H1 (cell line): ENCODE data around the gene C10orf95. TPM values are rescaled to one million over a fixed set of nuclear protein-coding genes. Genes with fewer than 3 reads are reported as not detected.
A peak's percentile ranks its signal among the peaks of the same experiment; 100 is the strongest.

Experiments used
- CTCF ChIA-PET: fragments of 300-600 bp; sonication (Branson Sonifier 250); formaldehyde crosslinking; loops from one replicate; lab custom pipeline; 2021; ENCODE audit not compliant: partially characterized antibody; lab: Charles Lee
- POLR2A ChIA-PET: fragments of 300-600 bp; sonication (Branson Sonifier 250); formaldehyde crosslinking; loops from one replicate; lab custom pipeline; 2021; ENCODE audit warnings: inconsistent platforms; ENCODE audit not compliant: partially characterized antibody; lab: Charles Lee
- DNase-seq, 2 experiments: peaks; one replicate each; pipeline versions ENCODE4 v3.0.0 to v3.0.0-alpha.2; 2010 to 2022; ENCODE audit warnings: low spot score in 2 of 2, low read depth in 1 of 2, mixed read lengths in 1 of 2
- FAIRE-seq: peaks from 2 replicates; lab custom pipeline; 2011; peaks lifted over from hg19 to GRCh38; lab: Jason Lieb, UNC
- H2AFZ ChIP-seq: 2 replicates; pipeline ENCODE4 v1.8.1; 2012; ENCODE audit warnings: low read length, inconsistent platforms
- H2AK5ac ChIP-seq: 2 replicates; pipeline ENCODE4 v1.6.1; 2013; ENCODE audit warnings: low read depth, low read length
- H2BK120ac ChIP-seq: replicated peaks from 2 replicates; pipeline ENCODE3; 2013; ENCODE audit warnings: low read depth, low read length, inconsistent platforms
- H2BK12ac ChIP-seq: 2 replicates; pipeline ENCODE4 v1.6.1; 2013; ENCODE audit warnings: low read depth, low read length
- H2BK15ac ChIP-seq: 2 replicates; pipeline ENCODE4 v1.6.1; 2013; ENCODE audit warnings: low read length
- H2BK20ac ChIP-seq: 2 replicates; pipeline ENCODE4 v1.6.1; 2013; ENCODE audit warnings: low read length
- H2BK5ac ChIP-seq: 2 replicates; pipeline ENCODE4 v1.6.1; 2013; ENCODE audit warnings: low read depth, low read length
- H3K14ac ChIP-seq: 2 replicates; pipeline ENCODE4 v1.6.1; 2013; ENCODE audit warnings: inconsistent platforms; ENCODE audit not compliant: insufficient read length
- H3K18ac ChIP-seq: 2 replicates; pipeline ENCODE4 v1.6.1; 2013; ENCODE audit warnings: low read length; ENCODE audit errors: extremely low read depth
- H3K23ac ChIP-seq: 2 replicates; pipeline ENCODE4 v1.6.1; 2013; ENCODE audit warnings: inconsistent platforms; ENCODE audit not compliant: insufficient read length
- H3K23me2 ChIP-seq: 2 replicates; pipeline ENCODE4 v1.6.1; 2013; ENCODE audit warnings: low read depth, low read length
- H3K27ac ChIP-seq: 2 replicates; pipeline ENCODE4 v1.6.1; 2011; ENCODE audit warnings: low read depth, low read length, inconsistent platforms
- H3K27me3 ChIP-seq, 4 experiments: replicated peaks in 1 of 4; 1 replicate in 1 of 4; 2 replicates in 3 of 4; pipeline versions ENCODE4 v1.6.1 to v1.8.1; 2011 to 2013; ENCODE audit warnings: low read length in 3 of 4, mild to moderate bottlenecking in 3 of 4, inconsistent platforms in 2 of 4, mixed read lengths in 2 of 4, moderate library complexity in 1 of 4; ENCODE audit not compliant: control insufficient read depth in 3 of 4, insufficient read depth in 3 of 4; ENCODE audit errors: extremely low read depth in 1 of 4
- H3K36me3 ChIP-seq, 4 experiments: 2 replicates each; pipeline versions ENCODE4 v1.6.1 to v1.8.1; 2011 to 2013; ENCODE audit warnings: mild to moderate bottlenecking in 4 of 4, low read length in 3 of 4, moderate library complexity in 2 of 4, control low read depth in 1 of 4, inconsistent platforms in 1 of 4; ENCODE audit not compliant: insufficient read depth in 4 of 4, control insufficient read depth in 2 of 4
- H3K4ac ChIP-seq: replicated peaks from 2 replicates; pipeline ENCODE3; 2013; ENCODE audit warnings: low read length, low read depth, mixed read lengths, inconsistent platforms; ENCODE audit not compliant: insufficient read length
- H3K4me1 ChIP-seq, 4 experiments: replicated peaks in 1 of 4; 1 replicate in 1 of 4; 2 replicates in 3 of 4; pipeline versions ENCODE4 v1.6.1 to v1.8.1; 2011 to 2013; ENCODE audit warnings: low read length in 3 of 4, inconsistent platforms in 2 of 4, mixed read lengths in 1 of 4; ENCODE audit not compliant: insufficient read depth in 4 of 4, control insufficient read depth in 3 of 4
- H3K4me2 ChIP-seq, 2 experiments: 2 replicates each; pipeline versions ENCODE4 v1.6.1 to v1.8.1; 2011 to 2013; ENCODE audit warnings: low read depth in 2 of 2, low read length in 2 of 2, control low read depth in 1 of 2, inconsistent platforms in 1 of 2, mild to moderate bottlenecking in 1 of 2; ENCODE audit not compliant: insufficient read depth in 1 of 2
- H3K4me3 ChIP-seq, 4 experiments: fragments of 200-600, 300-600 bp in 1 of 4; sonication (generic), shearing (Covaris generic), sonication (Bioruptor Twin) in 1 of 4; 2 replicates each; pipeline versions ENCODE4 v1.5.1 to v1.8.1; 2011 to 2016; ENCODE audit warnings: low read length in 4 of 4, low read depth in 3 of 4, control low read depth in 2 of 4, inconsistent platforms in 2 of 4, mild to moderate bottlenecking in 2 of 4, mixed read lengths in 1 of 4, moderate library complexity in 1 of 4; ENCODE audit not compliant: insufficient read depth in 2 of 4; ENCODE audit errors: extremely low read depth in 1 of 4
- H3K56ac ChIP-seq: replicated peaks from 2 replicates; pipeline ENCODE3; 2013; ENCODE audit warnings: low read depth, mild to moderate bottlenecking, mixed read lengths, low read length, inconsistent platforms; ENCODE audit not compliant: insufficient read length
- H3K79me1 ChIP-seq: 2 replicates; pipeline ENCODE4 v1.6.1; 2013; ENCODE audit warnings: low read depth, low read length, control low read depth
- H3K79me2 ChIP-seq, 2 experiments: 2 replicates each; pipeline versions ENCODE4 v1.6.1 to v1.8.1; 2012 to 2013; ENCODE audit warnings: low read length in 2 of 2, mild to moderate bottlenecking in 2 of 2, inconsistent platforms in 1 of 2; ENCODE audit not compliant: insufficient read depth in 2 of 2, control insufficient read depth in 1 of 2
- H3K9ac ChIP-seq, 4 experiments: replicated peaks in 1 of 4; 1 replicate in 1 of 4; 2 replicates in 3 of 4; pipeline versions ENCODE4 v1.6.1 to v1.8.1; 2011 to 2013; ENCODE audit warnings: low read depth in 3 of 4, low read length in 3 of 4, control low read depth in 2 of 4, mild to moderate bottlenecking in 2 of 4, moderate library complexity in 2 of 4, inconsistent platforms in 1 of 4; ENCODE audit errors: extremely low read depth in 1 of 4
- H3K9me3 ChIP-seq, 2 experiments: 2 replicates each; pipeline versions ENCODE4 v1.6.1 to v1.8.1; 2012 to 2013; ENCODE audit warnings: mild to moderate bottlenecking in 2 of 2, moderate library complexity in 2 of 2, control low read depth in 1 of 2, inconsistent platforms in 1 of 2, low read depth in 1 of 2, low read length in 1 of 2, mixed read lengths in 1 of 2; ENCODE audit not compliant: insufficient read depth in 2 of 2
- H4K20me1 ChIP-seq, 2 experiments: replicated peaks in 1 of 2; 2 replicates each; pipeline versions ENCODE3 to v1.8.1; 2011 to 2013; ENCODE audit warnings: inconsistent platforms in 2 of 2, low read length in 2 of 2, mild to moderate bottlenecking in 1 of 2; ENCODE audit not compliant: insufficient read depth in 2 of 2, control insufficient read depth in 1 of 2
- H4K5ac ChIP-seq: 2 replicates; pipeline ENCODE4 v1.6.1; 2013; ENCODE audit warnings: low read length, low read depth, mixed read lengths, inconsistent platforms; ENCODE audit not compliant: insufficient read length
- H4K8ac ChIP-seq: 2 replicates; pipeline ENCODE4 v1.8.0; 2013; ENCODE audit warnings: mild to moderate bottlenecking, moderate library complexity, low read length, inconsistent platforms; ENCODE audit not compliant: insufficient read depth; ENCODE audit errors: extremely low read depth
- H4K91ac ChIP-seq: replicated peaks from 2 replicates; pipeline ENCODE3; 2013; ENCODE audit warnings: low read length, mixed read lengths, inconsistent platforms; ENCODE audit not compliant: insufficient read length
- POLR2AphosphoS5 ChIP-seq: IDR thresholded peaks from 2 replicates; pipeline ENCODE4 v1.6.1; 2011; ENCODE audit warnings: low read depth, low read length
- SP1 ChIP-seq: IDR thresholded peaks from 2 replicates; pipeline ENCODE4 v1.6.1; 2011; ENCODE audit warnings: low read depth, low read length
- WGBS, 2 experiments: shearing (Covaris generic) in 1 of 2; methylation state at CpG; one replicate each; pipeline versions ENCODE4 v1.1.6 to v1.1.7; 2013 to 2015; ENCODE audit warnings: low lambda C conversion rate in 2 of 2, mixed read lengths in 2 of 2, inconsistent platforms in 1 of 2, low coverage in 1 of 2, missing lambda C conversion rate in 1 of 2; ENCODE audit not compliant: insufficient replicate concordance in 2 of 2, insufficient coverage in 1 of 2, insufficient read length in 1 of 2; ENCODE audit errors: extremely low coverage in 1 of 2, missing lambda C conversion rate in 1 of 2; 5-methylcytosine and 5-hydroxymethylcytosine counted together
- polyA plus RNA-seq, 7 experiments: library from polyadenylated mRNA; depleted of rRNA in 3 of 7; stranded (reverse) in 5 of 7; unstranded in 2 of 7; fragments of >200 nt in 5 of 7; fragments of 200-250 nt in 2 of 7; gene quantifications; 1 replicate in 5 of 7; 2 replicates in 1 of 7; 4 replicates in 1 of 7; pipeline versions ENCODE4 v1.2.1 to v1.2.3, GENCODE V29; 2011 to 2013; ENCODE audit warnings: missing spikeins in 2 of 7, mixed read lengths in 2 of 7
- total RNA-seq: library from RNA; stranded (reverse); fragmentation: NEBNext Ultra II Directional; extraction: Animal tissue kit (Norgen Biotek cat#: 25700); gene quantifications from 2 replicates; pipeline ENCODE4 v1.2.1, GENCODE V29; 2021

C10orf95 gene
- total and polyA plus RNA-seq, 2 of the 8 experiments (the other 6 are each of a cell fraction or from before 2014, with no cell fraction given), result 0.34 to 0.48 TPM

- Histone ChIP-seq H2BK20ac (no peak overlapping the region), H2BK120ac (no peak overlapping the region), H3K4me2 (no peak overlapping the region), H2BK5ac (no peak overlapping the region), H3K9me3 (no peaks in the 10 kb centered on the region), H3K4me3 (no peak overlapping the region), H4K91ac (no peak overlapping the region), H3K27ac (no peak overlapping the region), H3K27me3 (peaks cover 14 to 33% (median 32%) of the 10 kb centered on the region in 4 experiments), H3K79me2 (no peaks in the 10 kb centered on the region), H3K9ac (no peak overlapping the region), H2BK15ac (no peak overlapping the region), H2BK12ac (no peak overlapping the region), H3K4ac (no peak overlapping the region), H3K36me3 (peaks cover 2 to 13% (median 4%) of the 10 kb centered on the region in 4 experiments; a peak in 3 of 8 replicates), H3K23me2 (peaks cover 21% of the 10 kb centered on the region), H3K4me1 (peaks cover 6 to 15% (median 13%) of the 10 kb centered on the region in 4 experiments), H3K23ac (no peak overlapping the region), H2AK5ac (no peak overlapping the region), H4K5ac (no peak overlapping the region), H3K18ac (no peak overlapping the region), H3K14ac (no peak overlapping the region), H4K20me1 (peaks cover 0 to 8% of the 10 kb centered on the region in 2 experiments), H4K8ac (no peak overlapping the region; the same call in 1 of the 2 replicates), H3K56ac (no peak overlapping the region), H2AFZ (no peak overlapping the region), H3K79me1 (no peaks in the 10 kb centered on the region)
- FAIRE-seq (no peak), DNase-seq (no peak)
- ChIA-PET POLR2A (interaction anchor here (1.2 to 5.9 kb wide), 4 partner anchors 11 to 63 kb away, joined by 3 to 33 read pairs (median 4); partner anchors contain the start of gene NFKB2), CTCF (interaction anchor here (0.9 to 16.4 kb wide), 13 partner anchors 8 to 185 kb away, joined by 3 to 357 read pairs (median 23); partner anchors contain the start of genes C10orf95, ELOVL3, FBXL15 and NFKB2)
- WGBS, 2 experiments, result 86% methylated on average over 6 of the region's 6 CpGs; no CpG with 5 or more reads in 1 of the 2 experiments
- TF ChIP-seq POLR2AphosphoS5 (0 out of 2 replicates have a peak, but pooled peaks have one; percentile 10), SP1 (no peak)
These were observed 45.7 kb downstream of the C10orf95 start for GRCh38 chr10:102405632-102406031.
